Measurements from ENCODE around the gene NCOA7. TPM values are rescaled to one million over a fixed set of nuclear protein-coding genes. Genes with fewer than 3 reads are reported as not detected.

Gene NCOA7
- total RNA-seq, 1 experiment from 2014 or later: 14.4 TPM

GRCh38 chr6:125810445-125810844, 19.7 kb downstream of the NCOA7 start:
- no peak overlapping the region for H3K27ac Mint-ChIP-seq
- peaks cover 6% of the 10 kb centered on the region; the same call in 1 of the 2 replicates for H3K4me1 Mint-ChIP-seq
- ChIA-PET CTCF (no interaction called here), POLR2A (interaction anchor here (1.3 kb wide), 1 partner anchor 20 kb away, joined by 3 read pairs; the partner anchor contains the start of gene NCOA7)
- ATAC-seq (no peak), DNase-seq (ENCODE audit: low spot score) (no peak)
- TF ChIP-seq ESRRA (CRISPR knock-in tag; IDR thresholded peaks at IDR 0.05; ENCODE audit: borderline replicate concordance) (no peak), NR3C1 (CRISPR knock-in tag; conservative IDR thresholded peaks at IDR 0.05; ENCODE audit: low read depth) (no peak), E2F4 (CRISPR knock-in tag; IDR thresholded peaks at IDR 0.05; ENCODE audit: borderline replicate concordance, low read depth) (no peak), TP53 (CRISPR knock-in tag; IDR thresholded peaks at IDR 0.05) (no peak), HMGXB4 (CRISPR knock-in tag; IDR thresholded peaks at IDR 0.05) (no peak), HMGA2 (CRISPR knock-in tag; IDR thresholded peaks at IDR 0.05) (no peak), CREM (CRISPR knock-in tag; IDR thresholded peaks at IDR 0.05) (no peak), ZNF425 (CRISPR knock-in tag; conservative IDR thresholded peaks at IDR 0.05) (no peak)
- no peak overlapping the region for H3K4me3 Mint-ChIP-seq
- H3K9me3 Mint-ChIP-seq: no peaks in the 10 kb centered on the region
- H3K36me3 Mint-ChIP-seq: no peaks in the 10 kb centered on the region
- no peaks in the 10 kb centered on the region for H3K27me3 Mint-ChIP-seq (ENCODE audit: low read depth)

- Mint-ChIP-seq H3K9me3 (no peaks in the 10 kb centered on the region), H3K27me3 (ENCODE audit: low read depth) (no peaks in the 10 kb centered on the region), H3K36me3 (no peaks in the 10 kb centered on the region), H3K4me1 (peaks cover 6% of the 10 kb centered on the region; the same call in 1 of the 2 replicates), H3K4me3 (no peak overlapping the region), H3K27ac (no peak overlapping the region)
- no peak for DNase-seq (ENCODE audit: low spot score)
- no peak for TF ChIP-seq IRF1 (CRISPR knock-in tag; IDR thresholded peaks at IDR 0.05)
- no peak for TF ChIP-seq ZNF281 (CRISPR knock-in tag; IDR thresholded peaks at IDR 0.05)
- no peak for TF ChIP-seq ZNF425 (CRISPR knock-in tag; conservative IDR thresholded peaks at IDR 0.05)
- TF ChIP-seq MAX (CRISPR knock-in tag; IDR thresholded peaks at IDR 0.05): no peak
- no peak for TF ChIP-seq NFATC4 (CRISPR knock-in tag; IDR thresholded peaks at IDR 0.05)
- no peak for TF ChIP-seq ETV6 (CRISPR knock-in tag; IDR thresholded peaks at IDR 0.05)
- no peak for TF ChIP-seq SOX15 (CRISPR knock-in tag; IDR thresholded peaks at IDR 0.05)
- TF ChIP-seq ZNF232 (CRISPR knock-in tag; IDR thresholded peaks at IDR 0.05): no peak
- no peak for TF ChIP-seq OVOL2 (CRISPR knock-in tag; IDR thresholded peaks at IDR 0.05; ENCODE audit: borderline replicate concordance)
- TF ChIP-seq ZNF512 (CRISPR knock-in tag; IDR thresholded peaks at IDR 0.05; ENCODE audit: borderline replicate concordance): no peak
- TF ChIP-seq GRHL2 (CRISPR knock-in tag; IDR thresholded peaks at IDR 0.05; ENCODE audit: insufficient replicate concordance, severe bottlenecking): no peak
- CTCF ChIA-PET: interaction anchor here (0.5 kb wide), 1 partner anchor 180 kb away, joined by 3 read pairs; no protein-coding TSS in a partner anchor
- POLR2A ChIA-PET: no interaction called here
- ATAC-seq: no peak
Measured at GRCh38 chr6:125811259-125811658, 20.5 kb downstream of the NCOA7 start.
